ENCODE results near the gene VEGFA.

Gene VEGFA

GRCh38 chr6:43801495-43802181, 31.6 kb downstream of the VEGFA start:
- Histone ChIP-seq H3K27ac (no peak overlapping the region), H3K9ac (ENCODE audit: insufficient read length) (no peak overlapping the region), H3K36me3 (ENCODE audit: insufficient read depth, low read length) (no peaks in the 10 kb centered on the region), H3K9me3 (ENCODE audit: low read depth, low read length) (no peaks in the 10 kb centered on the region), H3K4me3 (no peak overlapping the region)
- DNase-seq (ENCODE audit: low read depth, low spot score), result no peak
- TF ChIP-seq POLR2AphosphoS5 (IDR thresholded peaks at IDR 0.05; ENCODE audit: borderline replicate concordance, low read depth, low read length) (no peak), FOXP2 (optimal IDR thresholded peaks at IDR 0.05; ENCODE audit: control extremely low read depth, extremely low read length, insufficient read depth) (no peak), EZH2 (IDR thresholded peaks at IDR 0.05) (no peak)

- Histone ChIP-seq H3K36me3 (ENCODE audit: insufficient read depth, low read length) (no peaks in the 10 kb centered on the region), H3K9ac (ENCODE audit: insufficient read length) (no peak overlapping the region), H3K4me3 (no peak overlapping the region), H3K9me3 (ENCODE audit: low read depth, low read length) (no peaks in the 10 kb centered on the region), H3K27ac (no peak overlapping the region)
- DNase-seq (ENCODE audit: low read depth, low spot score), result no peak
- TF ChIP-seq FOXP2 (optimal IDR thresholded peaks at IDR 0.05; ENCODE audit: control extremely low read depth, extremely low read length, insufficient read depth) (no peak), EZH2 (IDR thresholded peaks at IDR 0.05) (no peak), POLR2AphosphoS5 (IDR thresholded peaks at IDR 0.05; ENCODE audit: borderline replicate concordance, low read depth, low read length) (no peak)
Measured at GRCh38 chr6:43803055-43803782, 33.2 kb downstream of the VEGFA start.

GRCh38 chr6:43803783-43804549, 34.0 kb downstream of the VEGFA start:
- TF ChIP-seq POLR2AphosphoS5 (IDR thresholded peaks at IDR 0.05; ENCODE audit: borderline replicate concordance, low read depth, low read length) (no peak), FOXP2 (optimal IDR thresholded peaks at IDR 0.05; ENCODE audit: control extremely low read depth, extremely low read length, insufficient read depth) (no peak), EZH2 (IDR thresholded peaks at IDR 0.05) (no peak)
- no peaks in the 10 kb centered on the region for H3K9me3 ChIP-seq (ENCODE audit: low read depth, low read length)
- H3K36me3 ChIP-seq (ENCODE audit: insufficient read depth, low read length), result no peaks in the 10 kb centered on the region
- H3K9ac ChIP-seq (ENCODE audit: insufficient read length), result no peak overlapping the region
- H3K4me3 ChIP-seq, result no peak overlapping the region
- DNase-seq (ENCODE audit: low read depth, low spot score), result no peak
- no peak overlapping the region for H3K27ac ChIP-seq

GRCh38 chr6:43804550-43805223, 34.7 kb downstream of the VEGFA start:
- H3K9me3 ChIP-seq (ENCODE audit: low read depth, low read length), result no peaks in the 10 kb centered on the region
- no peak for DNase-seq (ENCODE audit: low read depth, low spot score)
- no peak overlapping the region for H3K4me3 ChIP-seq

GRCh38 chr6:43805699-43806042, 35.7 kb downstream of the VEGFA start:
- no peak overlapping the region for H3K9ac ChIP-seq (ENCODE audit: insufficient read length)
- H3K36me3 ChIP-seq (ENCODE audit: insufficient read depth, low read length), result no peaks in the 10 kb centered on the region
- no peak overlapping the region for H3K27ac ChIP-seq
- H3K9me3 ChIP-seq (ENCODE audit: low read depth, low read length), result no peaks in the 10 kb centered on the region
- no peak for TF ChIP-seq FOXP2 (optimal IDR thresholded peaks at IDR 0.05; ENCODE audit: control extremely low read depth, extremely low read length, insufficient read depth)
- no peak for TF ChIP-seq POLR2AphosphoS5 (IDR thresholded peaks at IDR 0.05; ENCODE audit: borderline replicate concordance, low read depth, low read length)
- TF ChIP-seq EZH2 (IDR thresholded peaks at IDR 0.05), result no peak
- no peak overlapping the region for H3K4me3 ChIP-seq
- DNase-seq (ENCODE audit: low read depth, low spot score), result no peak

More at GRCh38 chr6:43804550-43805223, 34.7 kb downstream of the VEGFA start:
- Histone ChIP-seq H3K36me3 (ENCODE audit: insufficient read depth, low read length) (no peaks in the 10 kb centered on the region), H3K9ac (ENCODE audit: insufficient read length) (no peak overlapping the region), H3K27ac (no peak overlapping the region)
- TF ChIP-seq EZH2 (IDR thresholded peaks at IDR 0.05), result no peak
- no peak for TF ChIP-seq POLR2AphosphoS5 (IDR thresholded peaks at IDR 0.05; ENCODE audit: borderline replicate concordance, low read depth, low read length)
- TF ChIP-seq FOXP2 (optimal IDR thresholded peaks at IDR 0.05; ENCODE audit: control extremely low read depth, extremely low read length, insufficient read depth), result no peak

- Histone ChIP-seq H3K36me3 (ENCODE audit: insufficient read depth, low read length) (no peaks in the 10 kb centered on the region), H3K4me3 (no peak overlapping the region), H3K27ac (no peak overlapping the region), H3K9ac (ENCODE audit: insufficient read length) (no peak overlapping the region), H3K9me3 (ENCODE audit: low read depth, low read length) (no peaks in the 10 kb centered on the region)
- TF ChIP-seq FOXP2 (optimal IDR thresholded peaks at IDR 0.05; ENCODE audit: control extremely low read depth, extremely low read length, insufficient read depth), result no peak
- DNase-seq (ENCODE audit: low read depth, low spot score), result no peak
Measured at GRCh38 chr6:43806043-43806757, 36.2 kb downstream of the VEGFA start.

- no peak overlapping the region for H3K27ac ChIP-seq
- DNase-seq (ENCODE audit: low read depth, low spot score), result no peak
- TF ChIP-seq POLR2AphosphoS5 (IDR thresholded peaks at IDR 0.05; ENCODE audit: borderline replicate concordance, low read depth, low read length) (no peak), EZH2 (IDR thresholded peaks at IDR 0.05) (no peak)
- H3K36me3 ChIP-seq (ENCODE audit: insufficient read depth, low read length), result no peaks in the 10 kb centered on the region
- H3K9me3 ChIP-seq (ENCODE audit: low read depth, low read length), result no peaks in the 10 kb centered on the region
- H3K9ac ChIP-seq (ENCODE audit: insufficient read length), result no peak overlapping the region
- H3K4me3 ChIP-seq, result no peak overlapping the region
Measured at GRCh38 chr6:43806758-43807227, 36.8 kb downstream of the VEGFA start.

Data from SK-N-MC (cell line).